Thyroid gland (tissue), 4 donors: ENCODE measurements around the gene OVAAL. TPM values are rescaled to one million over a fixed set of nuclear protein-coding genes. Genes with fewer than 3 reads are reported as not detected.

Experiments
- DNase-seq, 2 donors: peaks; one replicate each; pipeline ENCODE4 v3.0.0-alpha.2; 2019
- H3K27ac ChIP-seq, 3 donors: fragments of 200-600 bp; sonication (generic); 1 replicate in 2 of 3; 2 replicates in 1 of 3; pipeline ENCODE4 v1.5.1; 2016 to 2019; ENCODE audit warnings: mild to moderate bottlenecking in 1 of 3, moderate library complexity in 1 of 3
- H3K27me3 ChIP-seq: fragments of 200-600 bp; sonication (generic); one replicate; pipeline ENCODE4 v1.5.1; 2019
- H3K36me3 ChIP-seq, 2 donors: fragments of 200-600 bp; sonication (generic); one replicate each; pipeline ENCODE4 v1.5.1; 2016 to 2019
- H3K4me1 ChIP-seq, 2 donors: fragments of 200-600 bp; sonication (generic); one replicate each; pipeline ENCODE4 v1.5.1; 2017 to 2019
- H3K4me3 ChIP-seq, 3 donors: fragments of 200-600 bp; sonication (generic); replicated peaks in 1 of 3; 1 replicate in 2 of 3; 2 replicates in 1 of 3; pipeline ENCODE4 v1.5.1; 2016; ENCODE audit warnings: mild to moderate bottlenecking in 1 of 3
- H3K9me3 ChIP-seq: fragments of 200-600 bp; sonication (generic); one replicate; pipeline ENCODE4 v1.5.1; 2017
- CTCF ChIP-seq, 6 experiments: fragments of 200-600 bp in 3 of 6; fragments of 450-650 bp in 3 of 6; sonication (generic) in 3 of 6; IDR thresholded peaks; one replicate each; pipeline ENCODE4 v1.5.1; 2016 to 2019; ENCODE audit warnings: antibody characterized with exemption in 6 of 6, mild to moderate bottlenecking in 2 of 6, inconsistent platforms in 1 of 6, moderate library complexity in 1 of 6
- POLR2A ChIP-seq, 2 donors: fragments of 450-650 bp; IDR thresholded peaks; one replicate each; pipeline ENCODE4 v1.6.1; 2017; ENCODE audit warnings: antibody characterized with exemption in 2 of 2, mild to moderate bottlenecking in 2 of 2, moderate library complexity in 1 of 2
- WGBS, 2 donors: methylation state at CpG; one replicate each; pipeline ENCODE4 v1.1.5; 2017; 5-methylcytosine and 5-hydroxymethylcytosine counted together
- intact Hi-C: fragments of 100-400 bp; cut with DNase I; formaldehyde crosslinking; loops from one replicate; pipeline ENCODE4 v1.15.1; 2023
- total RNA-seq, 4 donors: library from RNA; depleted of rRNA; stranded (reverse); fragments of >200 nt; gene quantifications; one replicate each; pipeline ENCODE4 v1.2.3, GENCODE V29; 2016

Gene OVAAL
- total RNA-seq, 4 donors from 2014 or later = not detected

- intact Hi-C loops = no loop called here
- TF ChIP-seq POLR2A (IDR thresholded peaks at IDR 0.05) = no peak
- TF ChIP-seq CTCF (IDR thresholded peaks at IDR 0.05) = no peak
- Histone ChIP-seq H3K4me3 (no peak overlapping the region), H3K4me1 (peaks cover 12 to 16% of the 10 kb centered on the region in 2 donors), H3K9me3 (no peaks in the 10 kb centered on the region), H3K27me3 (no peaks in the 10 kb centered on the region), H3K36me3 (no peaks in the 10 kb centered on the region), H3K27ac (no peak overlapping the region)
- no peak for DNase-seq
- 93 to 97% methylated on average over 10 of the region's 10 CpGs for WGBS, 2 donors
Observed at GRCh38 chr1:180571832-180572636, 13.3 kb downstream of the OVAAL start.

GRCh38 chr1:180572760-180573159 lies 14.0 kb downstream of the OVAAL start:
- H3K4me3 ChIP-seq = no peak overlapping the region
- H3K36me3 ChIP-seq = no peaks in the 10 kb centered on the region
- WGBS, 2 donors = 65 to 84% methylated on average over 4 of the region's 4 CpGs
- H3K9me3 ChIP-seq = no peaks in the 10 kb centered on the region
- no peak overlapping the region for H3K27ac ChIP-seq
- no peak for TF ChIP-seq POLR2A (IDR thresholded peaks at IDR 0.05)
- TF ChIP-seq CTCF (IDR thresholded peaks at IDR 0.05) = no peak
- intact Hi-C loops = no loop called here
- H3K27me3 ChIP-seq = no peaks in the 10 kb centered on the region
- H3K4me1 ChIP-seq = peaks cover 12 to 20% of the 10 kb centered on the region in 2 donors
- no peak for DNase-seq

- Histone ChIP-seq H3K4me3 (no peak overlapping the region), H3K36me3 (no peaks in the 10 kb centered on the region), H3K27me3 (no peaks in the 10 kb centered on the region), H3K9me3 (no peaks in the 10 kb centered on the region), H3K4me1 (peaks cover 12 to 20% of the 10 kb centered on the region in 2 donors), H3K27ac (peak overlapping the region in 2 of 3 donors; percentile 29 to 39)
- no peak for TF ChIP-seq CTCF (IDR thresholded peaks at IDR 0.05)
- TF ChIP-seq POLR2A (IDR thresholded peaks at IDR 0.05) = no peak
- intact Hi-C loops = no loop called here
- no peak for DNase-seq
- 62 to 64% methylated on average over 4 of the region's 4 CpGs for WGBS, 2 donors
Observed at GRCh38 chr1:180574031-180574713, 15.4 kb downstream of the OVAAL start.

- WGBS, 2 donors = 31 to 35% methylated on average over 3 of the region's 3 CpGs
- intact Hi-C loops = no loop called here
- H3K27ac ChIP-seq = peak overlapping the region in 2 of 3 donors; percentile 7 to 46
- no peaks in the 10 kb centered on the region for H3K9me3 ChIP-seq
- peaks cover 27 to 42% of the 10 kb centered on the region in 2 donors for H3K4me1 ChIP-seq
- no peak for TF ChIP-seq CTCF (IDR thresholded peaks at IDR 0.05)
- TF ChIP-seq POLR2A (IDR thresholded peaks at IDR 0.05) = no peak
- H3K4me3 ChIP-seq = no peak overlapping the region
- H3K36me3 ChIP-seq = no peaks in the 10 kb centered on the region
- peak in 1 of 2 donors; percentile 8 for DNase-seq
- H3K27me3 ChIP-seq = no peaks in the 10 kb centered on the region
Observed at GRCh38 chr1:180577361-180577760, 18.6 kb downstream of the OVAAL start.
